ENCODE results near the gene GPR176.

Gene GPR176

DNA sequence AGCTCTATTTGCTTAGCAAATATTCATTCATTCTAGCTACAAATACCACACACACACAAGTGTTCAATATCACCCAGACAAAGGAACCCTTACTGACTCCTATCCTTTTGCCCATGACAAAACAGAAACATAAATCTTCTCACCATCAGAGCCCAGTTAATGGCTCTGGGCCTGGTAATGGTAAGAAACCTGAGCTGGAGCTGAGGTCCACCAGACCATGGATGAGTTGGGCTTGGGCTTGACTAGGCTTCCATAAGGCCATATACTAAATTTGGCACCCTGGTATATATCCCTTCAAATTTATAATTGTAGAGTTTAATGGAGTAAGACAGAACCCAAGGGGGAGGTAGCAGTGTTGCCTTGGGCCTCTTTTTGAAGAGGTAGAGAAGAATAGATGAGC, 29.4 kb downstream of the GPR176 start:
- H3K27me3 ChIP-seq (replicated peaks; ENCODE audit: control insufficient read depth, insufficient read depth, low read length) = no peaks in the 10 kb centered on the region
- no peaks in the 10 kb centered on the region for H3K36me3 ChIP-seq (ENCODE audit: control insufficient read depth, insufficient read depth, low read length)
- TF ChIP-seq CTCF (IDR thresholded peaks at IDR 0.05; ENCODE audit: insufficient read depth, low read length, poor library complexity, severe bottlenecking) = no peak
- no peak overlapping the region for H3K4me3 ChIP-seq (replicated peaks; ENCODE audit: low read depth, low read length)
- no peak for DNase-seq (ENCODE audit: extremely low read depth, insufficient read length)

GRCh38 chr15:39889601-39890000, 30.5 kb downstream of the GPR176 start:
- DNase-seq (ENCODE audit: extremely low read depth, insufficient read length) = no peak
- H3K4me3 ChIP-seq (replicated peaks; ENCODE audit: low read depth, low read length) = no peak overlapping the region
- H3K36me3 ChIP-seq (ENCODE audit: control insufficient read depth, insufficient read depth, low read length) = no peaks in the 10 kb centered on the region
- no peak for TF ChIP-seq CTCF (IDR thresholded peaks at IDR 0.05; ENCODE audit: insufficient read depth, low read length, poor library complexity, severe bottlenecking)
- no peaks in the 10 kb centered on the region for H3K27me3 ChIP-seq (replicated peaks; ENCODE audit: control insufficient read depth, insufficient read depth, low read length)

DNA sequence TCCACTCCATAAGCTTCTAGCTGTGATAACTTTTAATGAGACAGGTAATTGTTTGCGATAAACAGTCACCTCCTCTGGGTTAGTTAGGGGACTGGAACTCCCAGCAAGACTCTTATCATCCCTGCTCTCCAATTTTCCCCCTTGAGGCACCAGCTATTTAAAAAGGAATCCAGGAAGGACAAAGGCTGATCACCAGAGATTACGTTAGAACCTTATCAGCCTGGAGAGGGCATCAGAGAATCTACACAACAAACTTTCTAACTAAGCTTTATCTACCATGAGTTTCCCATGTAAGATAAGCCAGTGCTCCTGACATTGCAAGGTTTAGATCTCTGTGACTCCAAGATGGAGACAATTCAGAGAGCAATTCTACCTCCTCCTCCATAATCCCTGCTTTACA, 31.3 kb downstream of the GPR176 start:
- Histone ChIP-seq H3K36me3 (ENCODE audit: control insufficient read depth, insufficient read depth, low read length) (no peaks in the 10 kb centered on the region), H3K27me3 (replicated peaks; ENCODE audit: control insufficient read depth, insufficient read depth, low read length) (no peaks in the 10 kb centered on the region), H3K4me3 (replicated peaks; ENCODE audit: low read depth, low read length) (no peak overlapping the region)
- no peak for DNase-seq (ENCODE audit: extremely low read depth, insufficient read length)
- TF ChIP-seq CTCF (IDR thresholded peaks at IDR 0.05; ENCODE audit: insufficient read depth, low read length, poor library complexity, severe bottlenecking) = no peak

- Histone ChIP-seq H3K27me3 (replicated peaks; ENCODE audit: control insufficient read depth, insufficient read depth, low read length) (no peaks in the 10 kb centered on the region), H3K4me3 (replicated peaks; ENCODE audit: low read depth, low read length) (no peak overlapping the region), H3K36me3 (ENCODE audit: control insufficient read depth, insufficient read depth, low read length) (no peaks in the 10 kb centered on the region)
- no peak for DNase-seq (ENCODE audit: extremely low read depth, insufficient read length)
- no peak for TF ChIP-seq CTCF (IDR thresholded peaks at IDR 0.05; ENCODE audit: insufficient read depth, low read length, poor library complexity, severe bottlenecking)
Measured at GRCh38 chr15:39888243-39888642, 31.8 kb downstream of the GPR176 start.

GRCh38 chr15:39887832-39888231, 32.2 kb downstream of the GPR176 start:
- no peaks in the 10 kb centered on the region for H3K27me3 ChIP-seq (replicated peaks; ENCODE audit: control insufficient read depth, insufficient read depth, low read length)
- DNase-seq (ENCODE audit: extremely low read depth, insufficient read length) = no peak
- H3K36me3 ChIP-seq (ENCODE audit: control insufficient read depth, insufficient read depth, low read length) = no peaks in the 10 kb centered on the region
- peak; percentile 36 for TF ChIP-seq CTCF (IDR thresholded peaks at IDR 0.05; ENCODE audit: insufficient read depth, low read length, poor library complexity, severe bottlenecking)
- H3K4me3 ChIP-seq (replicated peaks; ENCODE audit: low read depth, low read length) = no peak overlapping the region

DNA sequence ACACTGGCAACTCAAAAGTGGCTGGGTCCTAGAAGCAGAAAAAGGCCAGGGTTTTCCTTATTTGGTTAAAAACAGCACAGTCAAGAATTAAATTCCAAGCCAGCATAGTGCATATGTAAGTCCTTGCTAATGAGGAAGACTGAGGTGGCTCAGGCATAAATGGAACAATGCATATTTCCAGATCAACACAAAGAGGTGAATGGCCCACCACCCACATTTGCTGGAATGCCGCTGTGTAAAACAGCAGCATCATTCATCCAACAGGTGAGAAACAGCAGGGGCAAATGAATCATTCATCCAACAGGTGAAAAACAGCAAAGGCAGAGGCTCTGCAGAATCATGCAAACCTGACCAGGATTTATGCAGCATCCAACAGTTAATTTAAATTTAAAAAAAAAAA, 32.9 kb downstream of the GPR176 start:
- no peak overlapping the region for H3K4me3 ChIP-seq (replicated peaks; ENCODE audit: low read depth, low read length)
- no peak for DNase-seq (ENCODE audit: extremely low read depth, insufficient read length)
- TF ChIP-seq CTCF (IDR thresholded peaks at IDR 0.05; ENCODE audit: insufficient read depth, low read length, poor library complexity, severe bottlenecking) = no peak
- H3K36me3 ChIP-seq (ENCODE audit: control insufficient read depth, insufficient read depth, low read length) = no peaks in the 10 kb centered on the region
- no peaks in the 10 kb centered on the region for H3K27me3 ChIP-seq (replicated peaks; ENCODE audit: control insufficient read depth, insufficient read depth, low read length)

Data from GM06990 (cell line).